CD4-positive, alpha-beta T cell treated with Interleukin-1 beta for 1 hour (primary cell): ENCODE measurements around the gene ADAM11.

Experiments used
- DNase-seq, 2 donors: peaks; one replicate each; pipeline ENCODE4 v3.0.0-alpha.2; 2020 to 2022

Gene ADAM11

DNA sequence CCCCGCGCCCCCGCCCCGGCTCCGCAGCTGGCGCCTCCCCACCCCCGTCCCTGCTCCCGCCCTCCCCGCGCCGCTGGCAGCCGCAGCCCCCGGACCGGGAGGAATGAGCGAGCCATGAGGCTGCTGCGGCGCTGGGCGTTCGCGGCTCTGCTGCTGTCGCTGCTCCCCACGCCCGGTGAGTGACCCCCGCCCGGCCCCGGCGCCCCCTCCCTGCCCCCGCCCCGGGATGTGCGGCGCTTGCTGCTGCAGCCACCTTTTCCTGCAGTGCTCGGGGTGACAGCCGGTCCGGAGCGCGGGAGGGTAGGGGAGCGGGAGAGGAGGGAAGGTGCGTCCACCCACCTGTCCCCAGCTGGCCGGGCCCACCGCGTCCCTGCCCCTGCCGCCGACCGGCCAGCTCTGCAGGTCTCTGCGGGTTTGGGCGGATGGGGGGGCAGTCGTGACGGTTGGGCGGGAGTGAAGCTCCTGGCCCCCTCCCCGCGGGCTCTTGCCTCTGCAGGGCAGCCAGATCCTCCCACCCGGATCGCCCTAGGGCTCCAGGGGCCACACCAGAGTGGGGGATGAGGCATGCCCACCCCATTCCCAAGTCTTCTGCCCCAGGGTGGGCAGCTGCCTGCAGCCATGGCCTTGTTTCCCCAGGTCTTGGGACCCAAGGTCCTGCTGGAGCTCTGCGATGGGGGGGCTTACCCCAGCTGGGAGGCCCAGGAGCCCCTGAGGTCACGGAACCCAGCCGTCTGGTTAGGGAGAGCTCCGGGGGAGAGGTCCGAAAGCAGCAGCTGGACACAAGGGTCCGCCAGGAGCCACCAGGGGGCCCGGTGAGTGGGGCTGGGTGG lies 513 bp downstream of the ADAM11 start:
- DNase-seq: no peak

DNA sequence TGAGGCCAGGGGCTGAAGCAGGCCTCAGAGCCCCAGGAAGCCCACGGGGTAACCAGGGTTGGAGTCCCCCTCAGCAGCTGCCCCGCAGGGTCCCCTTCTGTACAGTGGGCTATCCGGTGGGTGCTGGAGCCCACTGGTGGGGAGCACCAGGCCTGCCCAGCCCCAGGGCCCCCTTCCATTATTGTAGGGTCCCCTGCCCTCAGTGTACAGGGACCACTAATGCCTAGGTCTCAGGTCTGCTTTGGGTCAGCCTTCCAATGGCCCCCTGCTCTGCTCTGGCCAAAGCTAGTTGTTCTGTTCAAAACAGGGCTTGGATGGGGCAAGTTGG lies 1.1 kb downstream of the ADAM11 start:
- no peak for DNase-seq

DNA sequence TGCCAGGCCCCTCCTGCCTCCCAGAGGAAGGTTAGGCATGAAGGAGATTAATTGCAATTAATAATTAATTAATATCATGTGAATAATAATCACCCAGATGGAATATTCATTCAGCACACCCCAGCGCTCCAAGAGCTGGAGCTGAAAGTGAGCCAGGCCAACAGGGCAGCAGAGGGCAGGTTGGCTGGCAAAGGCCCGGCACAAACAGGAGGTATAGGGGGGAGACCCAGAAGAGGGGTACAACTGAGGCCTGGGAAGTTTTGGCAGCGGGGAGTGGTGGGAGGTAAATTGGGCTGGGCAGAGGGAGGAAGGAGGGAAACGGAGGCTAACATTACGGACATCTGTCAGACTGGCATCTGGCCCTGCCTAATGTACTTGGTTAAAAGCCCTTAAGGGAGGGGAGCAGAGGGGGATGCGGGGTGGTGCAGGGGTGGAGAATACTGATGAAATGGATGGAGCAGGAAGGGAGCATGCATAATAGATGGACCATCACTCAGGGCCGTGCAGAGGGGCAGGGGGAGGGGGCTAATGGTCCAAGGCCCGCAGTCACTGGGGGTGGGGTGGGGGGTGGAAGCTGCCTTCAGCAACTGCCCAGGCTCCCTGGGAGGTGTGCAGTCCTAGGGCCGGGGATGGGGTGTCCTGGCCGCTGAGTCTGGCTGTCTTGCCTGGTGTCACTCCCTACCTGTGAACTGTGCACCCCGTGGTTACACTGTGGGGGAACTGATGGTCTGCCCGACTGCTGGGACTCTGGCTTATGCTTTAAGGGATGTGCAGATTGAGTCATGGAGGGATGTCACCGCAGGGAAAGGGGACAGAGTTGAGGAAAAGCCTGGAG lies 1.9 kb downstream of the ADAM11 start:
- no peak for DNase-seq

DNA sequence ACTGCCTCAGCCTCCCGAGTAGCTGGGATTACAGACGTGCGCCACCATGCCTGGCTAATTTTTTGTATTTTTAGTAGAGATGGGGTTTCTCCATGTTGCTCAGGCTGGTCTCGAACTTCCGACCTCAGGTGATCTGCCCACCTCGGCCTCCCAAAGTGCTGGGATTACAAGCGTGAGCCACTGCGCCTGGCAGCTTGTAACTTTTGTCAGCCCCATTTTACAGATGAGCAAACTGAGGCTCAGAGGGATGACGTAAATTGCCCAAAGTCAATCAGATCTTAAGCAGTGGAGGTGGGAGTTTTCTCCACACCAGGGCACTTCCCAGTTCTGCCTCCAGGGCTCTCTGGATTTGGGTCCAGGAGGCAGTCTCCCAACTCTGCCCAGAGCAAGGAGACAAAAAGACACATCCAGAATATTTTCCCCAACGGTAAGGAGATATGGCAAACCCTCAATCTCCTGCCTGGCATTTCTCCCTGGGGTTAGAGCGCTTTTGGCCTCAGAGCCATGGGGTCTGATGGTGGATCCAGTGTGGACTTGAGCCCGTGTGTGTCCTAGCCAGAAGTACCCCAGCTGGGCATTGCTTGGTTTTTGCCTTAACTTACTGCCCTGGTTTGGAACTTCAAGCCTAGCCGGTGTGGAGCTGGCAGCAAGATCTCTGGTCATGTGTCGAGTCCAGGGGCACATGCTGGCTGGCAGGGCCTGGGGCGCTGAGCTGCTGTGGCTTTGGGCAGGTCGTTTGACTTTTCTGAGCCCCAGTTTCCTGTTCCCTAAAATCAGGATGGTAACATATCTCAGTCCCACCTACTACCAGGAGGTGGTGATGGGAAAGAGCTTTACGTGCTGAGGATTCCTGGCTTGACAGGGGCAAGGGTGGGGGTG lies 3.4 kb downstream of the ADAM11 start:
- DNase-seq: no peak

DNA sequence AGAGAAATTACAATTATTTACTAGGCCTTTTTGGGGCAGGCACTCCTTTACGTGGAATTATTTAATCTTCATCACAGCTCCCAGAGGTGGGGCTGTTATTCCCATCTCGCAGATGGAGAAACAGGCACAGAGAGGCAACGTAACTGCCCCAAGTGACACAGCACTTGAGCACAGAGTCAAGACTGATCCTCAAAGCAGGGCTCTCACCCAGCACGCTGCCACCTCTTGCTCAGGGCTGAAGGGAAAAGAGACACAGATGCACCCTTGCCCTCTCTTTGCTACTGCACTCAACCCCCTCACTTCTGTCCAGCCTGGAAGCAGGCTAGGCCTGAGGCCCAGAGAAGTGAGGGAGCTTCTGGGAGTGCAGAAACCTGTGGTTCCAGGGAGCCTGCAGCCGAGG lies 4.4 kb downstream of the ADAM11 start:
- DNase-seq: no peak

DNA sequence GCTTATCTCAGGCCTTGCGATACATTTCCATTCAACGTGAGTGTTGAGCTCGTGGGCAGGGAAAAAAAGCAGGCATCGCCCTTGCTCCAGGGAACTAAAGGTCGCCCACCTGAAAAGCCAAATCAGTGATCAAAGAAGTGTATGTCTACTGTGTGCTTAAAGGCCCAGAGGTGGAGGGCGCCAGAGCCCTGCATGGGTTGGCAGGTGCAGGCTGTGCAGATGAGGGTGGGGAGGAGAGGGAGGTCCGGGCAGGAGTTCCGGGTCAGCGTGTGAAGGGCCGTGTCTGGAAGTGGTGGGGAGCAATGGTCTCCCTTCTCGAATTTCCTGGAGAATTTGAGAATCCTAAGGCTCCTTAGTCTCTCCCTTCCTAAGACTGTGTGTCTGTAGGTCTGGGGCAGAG lies 7.2 kb downstream of the ADAM11 start:
- DNase-seq: no peak

DNA sequence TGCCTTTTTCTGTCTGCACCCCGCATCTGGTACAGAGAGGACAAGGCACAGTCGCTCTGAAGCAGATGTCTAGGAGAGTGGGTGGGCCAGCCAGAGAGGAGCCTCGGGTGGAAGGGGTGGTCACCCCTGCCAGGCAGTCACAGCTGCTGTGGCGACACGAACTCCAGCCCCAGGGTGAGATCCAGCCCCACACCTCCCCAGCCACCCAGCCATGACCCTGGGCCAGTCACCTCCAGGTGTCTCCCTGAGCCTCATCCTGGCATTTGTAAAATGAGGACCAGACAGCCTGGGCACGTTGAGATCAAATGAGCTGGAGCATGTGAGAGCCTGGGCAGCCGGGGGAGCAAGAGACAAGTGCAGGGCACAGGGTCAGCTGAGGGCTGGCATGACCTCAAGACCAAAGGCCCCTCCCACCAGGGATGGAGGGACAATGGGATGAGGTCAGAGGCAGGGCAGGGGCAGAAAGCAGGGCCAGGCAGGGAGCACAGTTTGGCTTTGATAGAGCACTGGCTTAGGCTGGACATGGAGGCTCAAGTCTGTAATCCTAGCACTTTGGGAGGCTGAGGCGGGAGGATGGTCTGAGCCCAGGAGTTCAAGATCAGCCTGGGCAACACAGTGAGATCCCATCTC lies 7.7 kb downstream of the ADAM11 start:
- no peak for DNase-seq

DNA sequence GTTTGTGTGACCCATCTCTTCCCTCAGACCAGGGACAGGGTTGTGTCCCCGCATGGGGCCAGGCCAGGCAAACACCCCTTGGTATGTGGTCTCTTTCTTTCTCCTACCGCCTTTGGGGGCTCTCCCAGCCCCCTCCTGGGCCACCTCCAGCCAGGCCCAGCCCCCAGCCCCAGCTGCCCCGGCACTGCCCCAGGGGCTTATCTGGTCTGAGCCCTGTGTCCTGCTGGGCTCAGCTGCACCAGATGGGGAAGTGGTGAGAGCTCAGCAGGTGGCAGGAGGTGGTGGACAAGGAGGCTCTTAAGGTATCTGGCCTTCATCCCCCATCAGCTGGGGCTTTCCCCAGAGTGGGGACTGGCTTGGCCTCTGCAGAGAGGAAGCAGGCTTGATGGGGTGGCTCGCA lies 8.7 kb downstream of the ADAM11 start:
- DNase-seq: no peak

DNA sequence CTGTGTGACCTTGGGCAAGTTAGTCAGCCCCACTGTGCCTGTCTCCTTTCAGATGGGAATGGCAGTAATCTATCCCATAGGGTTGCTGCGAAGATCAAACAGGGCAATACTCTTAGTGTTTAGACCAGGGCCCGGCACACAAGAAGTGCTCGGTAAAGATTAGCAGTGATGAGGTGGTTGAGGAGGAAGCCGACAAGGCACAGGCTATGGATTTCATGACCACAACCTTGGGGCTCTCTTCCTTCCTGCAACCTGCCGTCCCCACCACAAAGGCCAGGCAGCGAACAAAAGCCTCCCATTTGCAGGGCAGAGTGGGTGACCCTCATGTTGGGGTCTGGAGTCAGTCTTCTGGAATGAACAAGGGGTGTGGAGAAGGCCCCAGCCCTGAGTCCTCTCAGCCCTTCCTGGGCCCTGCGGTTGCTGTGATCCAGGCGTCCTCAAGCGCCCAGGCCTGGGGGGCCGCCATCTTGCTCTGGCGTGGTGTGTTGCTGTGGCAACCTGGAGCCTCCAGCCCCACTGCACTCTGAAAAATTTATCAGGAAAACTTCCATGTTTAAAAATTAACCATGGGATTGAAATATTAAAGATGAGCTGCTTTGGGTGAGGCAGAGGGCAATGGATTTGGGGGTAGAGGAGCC lies 9.8 kb downstream of the ADAM11 start:
- no peak for DNase-seq

DNA sequence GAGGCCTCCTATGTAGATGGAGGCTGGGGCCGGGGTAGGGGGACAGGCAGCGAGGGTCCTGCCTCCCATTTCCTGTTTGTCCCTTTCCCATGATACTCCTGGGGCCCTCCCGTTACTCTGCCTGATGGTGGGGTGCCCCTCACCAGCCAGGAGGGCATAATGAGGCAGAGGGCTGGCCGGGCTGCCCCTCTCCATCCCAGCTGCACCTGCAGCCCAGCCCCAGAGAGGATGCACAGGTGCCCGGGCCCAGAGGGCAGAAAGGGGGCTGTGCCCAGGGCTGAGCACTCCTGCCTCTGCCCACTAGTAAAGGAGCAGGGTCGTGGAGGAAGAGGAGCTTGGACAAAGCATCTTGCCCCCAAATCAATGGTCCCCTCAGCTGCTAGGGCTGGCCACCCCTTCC lies 10.4 kb downstream of the ADAM11 start:
- DNase-seq: no peak

DNA sequence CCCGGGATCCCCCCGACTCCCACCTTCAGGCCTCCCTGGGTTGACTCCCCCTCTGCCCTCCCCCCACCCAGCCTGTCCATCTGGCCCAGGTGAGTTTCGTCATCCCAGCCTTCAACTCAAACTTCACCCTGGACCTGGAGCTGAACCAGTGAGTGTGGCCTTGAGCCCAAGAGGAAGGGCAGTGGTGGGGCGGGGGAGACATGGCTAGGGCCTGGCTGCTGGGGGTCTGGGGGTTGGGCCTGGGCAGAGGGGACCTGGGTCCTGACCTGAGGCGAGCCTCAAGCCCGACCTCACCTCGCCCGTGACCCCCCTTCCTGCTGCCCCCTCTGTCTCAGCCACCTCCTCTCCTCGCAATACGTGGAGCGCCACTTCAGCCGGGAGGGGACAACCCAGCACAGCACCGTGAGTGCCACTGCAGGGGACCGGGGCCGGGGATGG lies 10.9 kb downstream of the ADAM11 start:
- DNase-seq: no peak

DNA sequence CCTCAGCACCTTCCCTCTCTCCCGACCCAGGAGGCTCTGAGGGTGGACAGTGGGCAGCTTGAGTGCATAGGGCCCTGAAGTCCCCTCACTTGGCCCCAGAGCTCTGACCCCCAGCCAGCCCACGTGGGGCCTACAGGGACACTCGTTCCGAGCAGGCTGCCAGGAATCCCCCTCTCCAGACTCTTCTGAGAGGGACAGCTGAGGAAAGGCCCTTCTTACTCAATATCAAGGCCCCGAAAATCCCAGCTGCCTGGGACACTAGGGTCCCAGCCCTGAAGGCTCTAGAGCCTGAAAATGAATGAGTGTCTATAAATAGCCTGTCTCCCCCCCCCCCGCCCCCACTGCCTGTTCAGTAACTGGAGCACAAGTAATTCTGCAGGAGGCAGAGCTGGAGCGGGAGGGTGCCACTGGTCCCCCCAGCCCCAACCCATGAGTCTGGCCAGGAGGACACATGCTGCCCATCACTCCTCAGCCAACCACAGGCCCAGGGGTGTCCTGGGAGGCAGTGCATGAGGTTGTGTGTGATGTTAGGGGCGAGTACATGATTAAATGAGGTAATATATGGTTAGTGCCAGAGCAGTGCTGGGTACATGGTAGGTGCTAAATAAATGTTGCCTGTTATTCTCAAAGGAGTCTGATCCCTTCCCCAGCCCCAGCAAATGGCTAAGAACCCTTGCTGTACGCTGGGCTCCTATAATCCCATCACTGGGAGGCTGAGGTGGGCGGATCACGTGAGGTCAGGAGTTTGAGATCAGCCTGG lies 11.6 kb downstream of the ADAM11 start:
- no peak for DNase-seq

DNA sequence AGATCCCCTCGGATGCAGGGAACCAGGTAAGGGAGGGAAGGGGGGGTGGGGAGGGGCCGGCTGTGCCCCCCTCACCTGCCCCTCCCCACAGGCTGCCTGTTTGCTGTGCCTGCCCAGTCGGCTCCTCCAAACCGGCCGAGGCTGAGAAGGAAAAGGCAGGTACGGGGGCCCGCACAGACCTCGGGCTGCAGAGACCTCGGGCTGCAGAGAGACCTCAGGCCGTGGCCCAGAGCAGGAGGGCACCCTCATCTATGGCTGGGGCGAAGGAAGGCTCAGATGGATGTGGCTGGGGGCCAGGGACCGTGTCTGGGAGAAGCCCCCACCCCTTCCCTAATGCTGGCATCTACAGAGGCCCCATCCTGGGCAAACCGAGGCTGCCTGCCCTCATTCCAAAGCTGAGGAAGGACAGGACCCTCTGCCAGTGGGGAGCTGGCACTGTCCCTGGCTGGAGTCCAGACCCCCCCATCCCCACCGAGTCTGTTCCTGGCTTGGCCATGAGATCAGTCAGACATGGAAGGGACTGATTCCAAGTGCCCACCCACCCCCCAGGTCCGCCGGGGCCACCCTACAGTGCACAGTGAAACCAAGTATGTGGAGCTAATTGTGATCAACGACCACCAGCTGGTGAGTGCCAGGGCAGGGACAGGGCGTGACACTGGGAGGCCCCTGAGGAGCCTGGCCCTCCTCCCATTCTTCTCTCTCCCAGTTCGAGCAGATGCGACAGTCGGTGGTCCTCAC lies 13.7 kb downstream of the ADAM11 start:
- DNase-seq: no peak

DNA sequence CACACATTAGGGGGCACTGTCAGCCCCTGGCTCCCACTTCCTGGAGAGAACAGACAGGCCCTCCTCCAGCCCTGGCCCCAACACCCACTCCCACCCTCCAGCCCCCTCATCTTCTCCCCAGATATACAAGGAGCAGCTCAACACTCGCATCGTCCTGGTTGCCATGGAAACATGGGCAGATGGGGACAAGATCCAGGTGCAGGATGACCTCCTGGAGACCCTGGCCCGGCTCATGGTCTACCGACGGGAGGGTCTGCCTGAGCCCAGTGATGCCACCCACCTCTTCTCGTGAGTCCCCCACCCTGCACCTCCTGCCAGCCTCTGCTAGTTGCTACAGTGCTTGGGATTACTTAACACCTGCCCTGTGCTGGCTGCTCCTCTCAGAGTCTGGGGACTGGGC lies 14.4 kb downstream of the ADAM11 start:
- DNase-seq: no peak

DNA sequence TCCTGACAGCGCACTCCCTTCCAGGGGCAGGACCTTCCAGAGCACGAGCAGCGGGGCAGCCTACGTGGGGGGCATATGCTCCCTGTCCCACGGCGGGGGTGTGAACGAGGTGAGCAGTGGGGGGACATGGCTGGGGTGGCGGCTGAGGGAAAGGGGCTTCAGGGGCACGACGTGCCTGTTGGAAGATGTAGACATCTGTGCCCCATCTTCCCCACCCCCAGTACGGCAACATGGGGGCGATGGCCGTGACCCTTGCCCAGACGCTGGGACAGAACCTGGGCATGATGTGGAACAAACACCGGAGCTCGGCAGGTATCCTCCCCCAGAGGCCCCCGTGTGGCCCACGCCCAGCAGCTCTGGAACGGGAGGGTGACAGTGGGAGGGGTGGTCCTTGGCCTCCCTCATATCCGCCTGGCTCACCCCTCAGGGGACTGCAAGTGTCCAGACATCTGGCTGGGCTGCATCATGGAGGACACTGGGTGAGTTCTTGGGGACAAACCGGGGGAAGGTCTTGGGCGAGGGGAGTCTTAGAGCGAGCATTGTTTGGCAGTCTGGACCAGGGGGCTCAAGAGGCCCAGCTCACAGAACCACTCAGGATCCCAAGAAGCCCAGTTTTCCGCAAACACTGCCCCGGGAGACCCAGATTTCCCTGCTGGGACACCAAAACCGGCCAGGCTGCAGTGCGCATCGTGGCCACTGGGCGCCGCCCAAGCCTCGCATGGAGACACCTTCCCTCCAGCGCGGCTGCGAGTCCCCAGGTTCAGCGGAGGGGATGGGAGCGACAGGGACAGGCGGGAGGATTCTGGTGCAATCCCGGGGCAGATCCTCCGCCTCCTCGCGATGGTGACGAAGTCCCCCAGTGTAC lies 15.7 kb downstream of the ADAM11 start:
- DNase-seq: peak; percentile 78 to 83

DNA sequence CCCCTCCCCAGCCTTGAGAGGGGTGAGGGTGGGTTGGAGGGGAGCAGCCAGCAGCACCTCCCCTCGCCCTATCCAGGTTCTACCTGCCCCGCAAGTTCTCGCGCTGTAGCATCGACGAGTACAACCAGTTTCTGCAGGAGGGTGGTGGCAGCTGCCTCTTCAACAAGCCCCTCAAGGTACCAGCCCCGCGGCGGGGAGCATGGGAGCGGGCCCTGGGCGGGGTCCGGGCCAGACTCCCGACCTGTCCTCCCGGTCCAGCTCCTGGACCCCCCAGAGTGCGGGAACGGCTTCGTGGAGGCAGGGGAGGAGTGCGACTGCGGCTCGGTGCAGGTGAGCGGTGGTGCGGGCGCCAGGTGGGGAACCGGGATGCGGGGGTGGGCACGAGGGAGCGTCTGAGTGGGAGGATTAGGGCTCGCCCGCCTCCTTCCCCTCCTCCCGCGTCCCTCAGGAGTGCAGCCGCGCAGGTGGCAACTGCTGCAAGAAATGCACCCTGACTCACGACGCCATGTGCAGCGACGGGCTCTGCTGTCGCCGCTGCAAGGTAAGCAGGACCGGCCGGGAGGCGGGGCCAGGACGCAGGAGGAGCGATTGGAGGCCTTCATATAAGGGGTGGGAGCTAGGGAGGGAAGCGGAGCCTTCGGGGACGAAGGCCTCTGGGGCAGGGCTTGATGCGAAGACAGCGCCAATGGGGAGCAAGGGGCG lies 16.5 kb downstream of the ADAM11 start:
- DNase-seq: peak; percentile 98 to 99

DNA sequence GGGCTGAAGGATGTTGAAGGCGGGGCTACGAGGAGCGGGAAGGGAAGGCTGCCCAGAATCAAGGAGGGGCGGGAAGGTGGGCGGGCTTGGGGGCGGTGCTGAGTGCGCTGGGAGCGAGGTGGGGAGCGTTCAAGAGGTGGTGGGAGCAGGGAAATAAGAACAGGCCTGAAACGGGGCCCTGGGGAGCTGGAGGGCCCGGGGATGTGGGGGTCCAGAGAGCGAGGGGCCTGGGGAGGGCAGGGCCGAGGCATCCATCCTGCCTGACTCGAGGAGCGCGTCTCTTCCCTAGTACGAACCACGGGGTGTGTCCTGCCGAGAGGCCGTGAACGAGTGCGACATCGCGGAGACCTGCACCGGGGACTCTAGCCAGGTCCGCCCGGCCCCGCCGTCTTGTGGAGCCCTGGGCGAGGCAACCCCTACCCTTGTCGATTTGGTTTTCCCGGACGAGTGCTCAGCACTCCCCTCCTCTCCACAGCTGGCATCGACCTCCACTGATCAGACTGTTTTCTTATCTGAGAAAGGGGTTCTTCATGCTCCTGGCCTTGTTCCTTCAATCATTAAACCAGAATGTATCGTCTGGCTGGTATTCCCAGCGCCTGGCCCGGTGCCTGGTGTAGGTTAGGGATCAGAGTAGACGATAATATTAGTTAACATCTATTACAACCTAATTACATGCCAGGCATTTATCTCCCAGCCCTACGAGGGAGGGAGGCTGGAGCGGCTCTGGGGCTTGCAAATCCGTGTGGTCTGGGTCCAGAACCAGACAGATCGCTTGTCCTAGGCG lies 17.2 kb downstream of the ADAM11 start:
- no peak for DNase-seq
